ENCODE results near the gene FERD3L. TPM values are rescaled to one million over a fixed set of nuclear protein-coding genes. Genes with fewer than 3 reads are reported as not detected.
"Not testable (repeated sequence)": the region's sequence is repeated elsewhere in the genome, so short reads cannot be mapped to it uniquely, and the experiment has no call there.

Gene FERD3L
- not detected in 2 replicates for total RNA-seq (2021)
- long read RNA-seq, result 0 reads

- WGBS (ENCODE audit: extremely low coverage, insufficient read length, low lambda C conversion rate), result no CpG with 5 or more reads among the region's 51 CpGs
- no peak within 1 kb of the TSS for H4K5ac ChIP-seq (ENCODE audit: insufficient read length, low read depth, low read length)
- peak within 1 kb of the TSS; percentile 89 for H3K4me2 ChIP-seq (ENCODE audit: insufficient read depth, insufficient read length, low read length)
These were observed at the start of gene FERD3L for GRCh38 chr7:19144661-19145433. TSS of gene FERD3L (minus strand) at chr7:19145421. CDS start at chr7:19145362, 59 bp downstream.

GRCh38 chr7:19194417-19194816 lies 49.2 kb upstream of the FERD3L start:
- H2BK5ac ChIP-seq (ENCODE audit: insufficient read length, low read length); H3K18ac ChIP-seq (ENCODE audit: insufficient read length, low read depth, low read length); H3K27ac ChIP-seq (ENCODE audit: insufficient read length, low read depth, low read length); H2AK5ac ChIP-seq (ENCODE audit: insufficient read length, low read length); H3K79me1 ChIP-seq (ENCODE audit: insufficient read depth, low read depth, low read length, poor library complexity, severe bottlenecking); H3K9ac ChIP-seq (ENCODE audit: extremely low read depth, insufficient read length, low read length); H3K27me3 ChIP-seq (ENCODE audit: insufficient read depth, low read length); H3K4me1 Mint-ChIP-seq; H2BK20ac ChIP-seq (ENCODE audit: low read depth, low read length, poor library complexity, severe bottlenecking); H4K91ac ChIP-seq (ENCODE audit: insufficient read length, low read depth, low read length); H3K9me3 Mint-ChIP-seq; H2AFZ ChIP-seq (ENCODE audit: low read length); H4K8ac ChIP-seq (replicated peaks; ENCODE audit: insufficient read length, low read depth, low read length); H3T11ph ChIP-seq (ENCODE audit: low read length); H3K79me2 ChIP-seq (ENCODE audit: insufficient read depth, low read length); H3K36me3 Mint-ChIP-seq (ENCODE audit: insufficient read depth in 1 of 3, low read depth in 3 of 3); H3K56ac ChIP-seq (ENCODE audit: insufficient read length, low read depth, low read length); H4K5ac ChIP-seq (ENCODE audit: insufficient read length, low read depth, low read length); H4K20me1 ChIP-seq (ENCODE audit: control insufficient read depth, insufficient read depth, insufficient read length); H3K14ac ChIP-seq (ENCODE audit: insufficient read depth, low read length); H3K23ac ChIP-seq (ENCODE audit: insufficient read length, low read depth, low read length); H3K9me3 ChIP-seq (ENCODE audit: control insufficient read depth, low read depth, low read length); H3K23me2 ChIP-seq (ENCODE audit: insufficient read length, low read depth, low read length, poor library complexity, severe bottlenecking); H2BK12ac ChIP-seq (ENCODE audit: insufficient read length, low read depth, low read length); DNase-seq; H3K4me1 ChIP-seq (ENCODE audit: insufficient read depth, low read length); H2BK120ac ChIP-seq (ENCODE audit: low read depth, low read length, poor library complexity, severe bottlenecking); H3K4ac ChIP-seq (ENCODE audit: low read depth, low read length); H2BK15ac ChIP-seq (ENCODE audit: low read depth, low read length): not testable (repeated sequence)
- Mint-ChIP-seq H3K4me3 (peak overlapping the region; percentile 83 to 88), H3K27me3 (ENCODE audit: low read depth) (peaks cover 35% of the 10 kb centered on the region), H3K27ac (0 out of 7 replicates have a peak overlapping the region, but pooled peaks of 1 of the 3 experiments have one; percentile 49)
- no CpG with 5 or more reads among the region's 14 CpGs for WGBS (ENCODE audit: extremely low coverage, insufficient read length, low lambda C conversion rate)
- H3K4me2 ChIP-seq (ENCODE audit: insufficient read depth, insufficient read length, low read length), result peak overlapping the region; percentile 11

More at GRCh38 chr7:19144661-19145433, at the start of gene FERD3L:
- H3K56ac ChIP-seq (ENCODE audit: insufficient read length, low read depth, low read length), result no peak within 1 kb of the TSS
- H2BK15ac ChIP-seq (ENCODE audit: low read depth, low read length), result no peak within 1 kb of the TSS
- H4K91ac ChIP-seq (ENCODE audit: insufficient read length, low read depth, low read length), result no peak within 1 kb of the TSS
- no peak for TF ChIP-seq CTCF (conservative IDR thresholded peaks at IDR 0.05)
- no peak within 1 kb of the TSS for H3K4ac ChIP-seq (ENCODE audit: low read depth, low read length)
- H3K23me2 ChIP-seq (ENCODE audit: insufficient read length, low read depth, low read length, poor library complexity, severe bottlenecking), result peaks cover 20% of the 10 kb centered on the region
- no peak within 1 kb of the TSS for H2AK5ac ChIP-seq (ENCODE audit: insufficient read length, low read length)
- no peak within 1 kb of the TSS for H3T11ph ChIP-seq (ENCODE audit: low read length)
- no peaks in the 10 kb centered on the region for H3K79me2 ChIP-seq (ENCODE audit: insufficient read depth, low read length)
- DNase-seq, result peak; percentile 38
- H2AFZ ChIP-seq (ENCODE audit: low read length), result no peak within 1 kb of the TSS
- no peak within 1 kb of the TSS for H2BK5ac ChIP-seq (ENCODE audit: insufficient read length, low read length)
- no peaks in the 10 kb centered on the region for H3K79me1 ChIP-seq (ENCODE audit: insufficient read depth, low read depth, low read length, poor library complexity, severe bottlenecking)
- Mint-ChIP-seq H3K27ac (no peak within 1 kb of the TSS), H3K4me3 (peak within 1 kb of the TSS; percentile 68 to 90), H3K4me1 (peaks cover 30 to 45% of the 10 kb centered on the region in 2 experiments), H3K9me3 (peaks cover 0 to 4% of the 10 kb centered on the region in 2 experiments; a peak in 1 of 5 replicates), H3K27me3 (ENCODE audit: low read depth) (peaks cover 86% of the 10 kb centered on the region), H3K36me3 (ENCODE audit: insufficient read depth in 1 of 3, low read depth in 3 of 3) (no peaks in the 10 kb centered on the region)
- peaks cover 30% of the 10 kb centered on the region for H3K27me3 ChIP-seq (ENCODE audit: insufficient read depth, low read length)
- H2BK20ac ChIP-seq (ENCODE audit: low read depth, low read length, poor library complexity, severe bottlenecking), result no peak within 1 kb of the TSS
- no peaks in the 10 kb centered on the region; the same call in 1 of the 2 replicates for H3K4me1 ChIP-seq (ENCODE audit: insufficient read depth, low read length)
- no peak within 1 kb of the TSS for H2BK120ac ChIP-seq (ENCODE audit: low read depth, low read length, poor library complexity, severe bottlenecking)
- no peaks in the 10 kb centered on the region for H3K9me3 ChIP-seq (ENCODE audit: control insufficient read depth, low read depth, low read length)
- H3K18ac ChIP-seq (ENCODE audit: insufficient read length, low read depth, low read length), result no peak within 1 kb of the TSS
- H3K27ac ChIP-seq (ENCODE audit: insufficient read length, low read depth, low read length), result no peak within 1 kb of the TSS
- no peaks in the 10 kb centered on the region for H4K20me1 ChIP-seq (ENCODE audit: control insufficient read depth, insufficient read depth, insufficient read length)
- H2BK12ac ChIP-seq (ENCODE audit: insufficient read length, low read depth, low read length), result no peak within 1 kb of the TSS
- H4K8ac ChIP-seq (replicated peaks; ENCODE audit: insufficient read length, low read depth, low read length), result no peak within 1 kb of the TSS
- peak within 1 kb of the TSS; percentile 4 for H3K9ac ChIP-seq (ENCODE audit: extremely low read depth, insufficient read length, low read length)
- no peak within 1 kb of the TSS for H3K23ac ChIP-seq (ENCODE audit: insufficient read length, low read depth, low read length)
- no peak within 1 kb of the TSS; the same call in 1 of the 2 replicates for H3K14ac ChIP-seq (ENCODE audit: insufficient read depth, low read length)

All from H9 (cell line).